AG10803 (cell line): ENCODE results near the gene DMD.
"Not testable (repeated sequence)": the region's sequence is repeated elsewhere in the genome, so short reads cannot be mapped to it uniquely, and the experiment has no call there.

Source experiments
- DNase-seq: peaks from one replicate; pipeline ENCODE4 v3.0.0; 2010; ENCODE audit warnings: low read depth
- H3K4me3 ChIP-seq: 2 replicates; pipeline ENCODE4 v1.5.1; 2011; ENCODE audit warnings: mild to moderate bottlenecking, low read length, control low read depth
- CTCF ChIP-seq: conservative IDR thresholded peaks from 2 replicates; pipeline ENCODE4 v1.5.1; 2011; ENCODE audit warnings: mild to moderate bottlenecking, low read length, control low read depth, inconsistent platforms

The DMD gene

GRCh38 chrX:32708542-32708941 is 502.8 kb downstream of the DMD start:
- no peak overlapping the region for H3K4me3 ChIP-seq
- TF ChIP-seq CTCF = no peak
- DNase-seq = no peak

GRCh38 chrX:32705385-32705784 is 506.0 kb downstream of the DMD start:
- DNase-seq, H3K4me3 ChIP-seq: not testable (repeated sequence)

GRCh38 chrX:32687379-32687778 is 524.0 kb downstream of the DMD start:
- no peak for DNase-seq
- no peak for TF ChIP-seq CTCF
- no peak overlapping the region for H3K4me3 ChIP-seq

GRCh38 chrX:32678487-32678886 is 532.9 kb downstream of the DMD start:
- TF ChIP-seq CTCF = no peak
- DNase-seq = no peak
- no peak overlapping the region for H3K4me3 ChIP-seq

GRCh38 chrX:32673193-32673592 is 538.2 kb downstream of the DMD start:
- no peak for DNase-seq
- TF ChIP-seq CTCF = no peak
- H3K4me3 ChIP-seq = no peak overlapping the region

- H3K4me3 ChIP-seq = no peak overlapping the region
- no peak for DNase-seq
- TF ChIP-seq CTCF = no peak
Measured at GRCh38 chrX:32662516-32662915, 548.8 kb downstream of the DMD start.

- no peak for DNase-seq
- H3K4me3 ChIP-seq = no peak overlapping the region
- no peak for TF ChIP-seq CTCF
Measured at GRCh38 chrX:32644476-32645245, 566.7 kb downstream of the DMD start.

- DNase-seq = no peak
- TF ChIP-seq CTCF = no peak
- no peak overlapping the region for H3K4me3 ChIP-seq
Measured at GRCh38 chrX:32642283-32642682, 569.1 kb downstream of the DMD start.
